NCI-H187 (cell line): ENCODE results near the gene CD63.

ENCODE experiments used
- DNase-seq, 2 experiments: peaks; one replicate each; lab custom pipeline; 2025; lab: John Stamatoyannopoulos, UW

CD63 gene

GRCh38 chr12:55686366-55687010, 42.3 kb downstream of the CD63 start:
- DNase-seq, result no peak

- DNase-seq, result no peak
Observed at GRCh38 chr12:55685671-55686070, 43.1 kb downstream of the CD63 start.

- no peak for DNase-seq
Observed at GRCh38 chr12:55684761-55685370, 43.9 kb downstream of the CD63 start.

GRCh38 chr12:55683676-55684075, 45.1 kb downstream of the CD63 start:
- DNase-seq, result no peak

GRCh38 chr12:55682087-55682796, 46.6 kb downstream of the CD63 start:
- DNase-seq, result no peak

GRCh38 chr12:55681142-55682077, 47.4 kb downstream of the CD63 start:
- DNase-seq, result no peak

GRCh38 chr12:55679691-55680090, 49.1 kb downstream of the CD63 start:
- DNase-seq, result no peak

GRCh38 chr12:55676707-55677106, 52.1 kb downstream of the CD63 start:
- no peak for DNase-seq

GRCh38 chr12:55675666-55676065, 53.1 kb downstream of the CD63 start:
- DNase-seq, result no peak
